Thyroid gland (tissue), 4 donors: ENCODE results near the gene TANC1. TPM values are rescaled to one million over a fixed set of nuclear protein-coding genes. Genes with fewer than 3 reads are reported as not detected.

Source experiments
- DNase-seq, 2 donors: peaks; one replicate each; pipeline ENCODE4 v3.0.0-alpha.2; 2019
- H3K27ac ChIP-seq, 3 donors: fragments of 200-600 bp; sonication (generic); 1 replicate in 2 of 3; 2 replicates in 1 of 3; pipeline ENCODE4 v1.5.1; 2016 to 2019; ENCODE audit warnings: mild to moderate bottlenecking in 1 of 3, moderate library complexity in 1 of 3
- H3K27me3 ChIP-seq: fragments of 200-600 bp; sonication (generic); one replicate; pipeline ENCODE4 v1.5.1; 2019
- H3K36me3 ChIP-seq, 2 donors: fragments of 200-600 bp; sonication (generic); one replicate each; pipeline ENCODE4 v1.5.1; 2016 to 2019
- H3K4me1 ChIP-seq, 2 donors: fragments of 200-600 bp; sonication (generic); one replicate each; pipeline ENCODE4 v1.5.1; 2017 to 2019
- H3K4me3 ChIP-seq, 3 donors: fragments of 200-600 bp; sonication (generic); replicated peaks in 1 of 3; 1 replicate in 2 of 3; 2 replicates in 1 of 3; pipeline ENCODE4 v1.5.1; 2016; ENCODE audit warnings: mild to moderate bottlenecking in 1 of 3
- H3K9me3 ChIP-seq: fragments of 200-600 bp; sonication (generic); one replicate; pipeline ENCODE4 v1.5.1; 2017
- POLR2A ChIP-seq, 2 donors: fragments of 450-650 bp; IDR thresholded peaks; one replicate each; pipeline ENCODE4 v1.6.1; 2017; ENCODE audit warnings: antibody characterized with exemption in 2 of 2, mild to moderate bottlenecking in 2 of 2, moderate library complexity in 1 of 2
- WGBS, 2 donors: methylation state at CpG; one replicate each; pipeline ENCODE4 v1.1.5; 2017; 5-methylcytosine and 5-hydroxymethylcytosine counted together
- intact Hi-C: fragments of 100-400 bp; cut with DNase I; formaldehyde crosslinking; loops from one replicate; pipeline ENCODE4 v1.15.1; 2023
- total RNA-seq, 4 donors: library from RNA; depleted of rRNA; stranded (reverse); fragments of >200 nt; gene quantifications; one replicate each; pipeline ENCODE4 v1.2.3, GENCODE V29; 2016
- TF ChIP-seq, protein P1 (sequence below), 6 experiments: fragments of 200-600 bp in 3 of 6; fragments of 450-650 bp in 3 of 6; sonication (generic) in 3 of 6; IDR thresholded peaks; one replicate each; pipeline ENCODE4 v1.5.1; 2016 to 2019; ENCODE audit warnings: antibody characterized with exemption in 6 of 6, mild to moderate bottlenecking in 2 of 6, inconsistent platforms in 1 of 6, moderate library complexity in 1 of 6

The TANC1 gene
- total RNA-seq, 4 donors from 2014 or later = 51.1 to 93.8 (median 63.6) TPM

GRCh38 chr2:158999458-158999857, 31.0 kb downstream of the TANC1 start:
- H3K4me1 ChIP-seq = peaks cover 32 to 58% of the 10 kb centered on the region in 2 donors
- no peak for DNase-seq
- no peaks in the 10 kb centered on the region for H3K9me3 ChIP-seq
- WGBS, 2 donors = 59 to 76% methylated on average over 4 of the region's 4 CpGs
- H3K36me3 ChIP-seq = no peaks in the 10 kb centered on the region
- H3K4me3 ChIP-seq = no peak overlapping the region
- H3K27me3 ChIP-seq = no peaks in the 10 kb centered on the region
- peak overlapping the region in 1 of 3 donors; percentile 43 for H3K27ac ChIP-seq
- TF ChIP-seq, protein P1, sequence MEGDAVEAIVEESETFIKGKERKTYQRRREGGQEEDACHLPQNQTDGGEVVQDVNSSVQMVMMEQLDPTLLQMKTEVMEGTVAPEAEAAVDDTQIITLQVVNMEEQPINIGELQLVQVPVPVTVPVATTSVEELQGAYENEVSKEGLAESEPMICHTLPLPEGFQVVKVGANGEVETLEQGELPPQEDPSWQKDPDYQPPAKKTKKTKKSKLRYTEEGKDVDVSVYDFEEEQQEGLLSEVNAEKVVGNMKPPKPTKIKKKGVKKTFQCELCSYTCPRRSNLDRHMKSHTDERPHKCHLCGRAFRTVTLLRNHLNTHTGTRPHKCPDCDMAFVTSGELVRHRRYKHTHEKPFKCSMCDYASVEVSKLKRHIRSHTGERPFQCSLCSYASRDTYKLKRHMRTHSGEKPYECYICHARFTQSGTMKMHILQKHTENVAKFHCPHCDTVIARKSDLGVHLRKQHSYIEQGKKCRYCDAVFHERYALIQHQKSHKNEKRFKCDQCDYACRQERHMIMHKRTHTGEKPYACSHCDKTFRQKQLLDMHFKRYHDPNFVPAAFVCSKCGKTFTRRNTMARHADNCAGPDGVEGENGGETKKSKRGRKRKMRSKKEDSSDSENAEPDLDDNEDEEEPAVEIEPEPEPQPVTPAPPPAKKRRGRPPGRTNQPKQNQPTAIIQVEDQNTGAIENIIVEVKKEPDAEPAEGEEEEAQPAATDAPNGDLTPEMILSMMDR (IDR thresholded peaks at IDR 0.05) = no peak
- TF ChIP-seq POLR2A (IDR thresholded peaks at IDR 0.05) = no peak
- intact Hi-C loops = no loop called here

DNA sequence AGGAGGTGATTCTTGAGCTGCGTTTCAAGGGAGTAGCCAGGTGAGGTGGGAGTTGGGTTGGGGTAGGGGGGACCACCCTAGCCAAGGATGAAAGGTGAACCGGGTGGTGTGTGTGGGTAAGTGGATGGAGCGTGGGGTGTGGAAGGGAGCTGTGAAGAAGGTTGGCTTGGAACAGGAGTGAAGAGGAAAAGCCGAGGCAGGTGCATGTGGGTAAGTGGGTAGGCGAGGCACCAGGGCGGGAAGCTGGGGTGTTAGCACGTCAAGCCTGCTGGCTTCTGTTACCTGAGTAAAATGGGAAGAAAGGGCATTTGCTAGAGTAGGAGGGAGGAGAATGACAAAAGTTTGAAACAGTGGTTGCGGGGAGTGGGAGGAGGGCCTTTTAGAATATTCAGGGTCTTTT, 31.6 kb downstream of the TANC1 start:
- peaks cover 28 to 54% of the 10 kb centered on the region in 2 donors for H3K4me1 ChIP-seq
- H3K27me3 ChIP-seq = no peaks in the 10 kb centered on the region
- intact Hi-C loops = no loop called here
- DNase-seq = no peak
- TF ChIP-seq, protein P1 (IDR thresholded peaks at IDR 0.05) = no peak
- no peak for TF ChIP-seq POLR2A (IDR thresholded peaks at IDR 0.05)
- H3K36me3 ChIP-seq = no peaks in the 10 kb centered on the region
- H3K27ac ChIP-seq = no peak overlapping the region
- H3K9me3 ChIP-seq = no peaks in the 10 kb centered on the region
- 93 to 95% methylated on average over 8 of the region's 8 CpGs for WGBS, 2 donors
- no peak overlapping the region for H3K4me3 ChIP-seq

GRCh38 chr2:159002462-159003111, 34.1 kb downstream of the TANC1 start:
- Histone ChIP-seq H3K27ac (peak overlapping the region in 2 of 3 donors; percentile 21 to 39), H3K4me3 (no peak overlapping the region), H3K27me3 (no peaks in the 10 kb centered on the region), H3K9me3 (no peaks in the 10 kb centered on the region), H3K36me3 (no peaks in the 10 kb centered on the region), H3K4me1 (peaks cover 21 to 36% of the 10 kb centered on the region in 2 donors)
- WGBS, 2 donors = 40 to 50% methylated on average over 7 of the region's 7 CpGs
- DNase-seq = no peak
- intact Hi-C loops = no loop called here
- TF ChIP-seq POLR2A (IDR thresholded peaks at IDR 0.05) = no peak
- TF ChIP-seq, protein P1 (IDR thresholded peaks at IDR 0.05) = no peak

GRCh38 chr2:159003555-159003954, 35.1 kb downstream of the TANC1 start:
- Histone ChIP-seq H3K4me1 (peaks cover 19 to 34% of the 10 kb centered on the region in 2 donors), H3K36me3 (no peaks in the 10 kb centered on the region), H3K9me3 (no peaks in the 10 kb centered on the region), H3K4me3 (no peak overlapping the region), H3K27me3 (no peaks in the 10 kb centered on the region), H3K27ac (no peak overlapping the region)
- DNase-seq = no peak
- WGBS, 2 donors = 95 to 97% methylated on average over 13 of the region's 13 CpGs
- TF ChIP-seq, protein P1 (IDR thresholded peaks at IDR 0.05) = no peak
- no peak for TF ChIP-seq POLR2A (IDR thresholded peaks at IDR 0.05)
- intact Hi-C loops = no loop called here

DNA sequence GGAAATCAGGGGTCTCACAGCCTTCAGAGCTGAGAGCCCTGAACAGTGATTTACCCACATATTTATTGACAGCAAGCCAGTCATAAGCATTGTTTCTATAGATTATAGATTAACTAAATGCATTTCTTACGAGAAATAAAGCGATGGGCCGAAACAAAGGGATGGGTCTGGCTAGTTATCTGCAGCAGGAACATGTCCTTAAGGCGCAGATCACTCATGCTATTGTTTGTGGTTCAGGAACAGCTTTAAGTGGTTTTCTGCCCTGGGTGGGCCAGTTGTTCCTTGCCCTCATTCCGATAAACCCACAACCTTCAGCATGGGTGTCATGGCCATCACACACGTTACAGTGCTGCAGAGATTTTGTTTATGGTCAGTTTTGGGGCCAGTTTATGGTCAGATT, 36.4 kb downstream of the TANC1 start:
- TF ChIP-seq POLR2A (IDR thresholded peaks at IDR 0.05) = no peak
- TF ChIP-seq, protein P1 (IDR thresholded peaks at IDR 0.05) = no peak
- intact Hi-C loops = no loop called here
- H3K4me1 ChIP-seq = peaks cover 11 to 23% of the 10 kb centered on the region in 2 donors
- H3K27me3 ChIP-seq = no peaks in the 10 kb centered on the region
- no peak overlapping the region for H3K27ac ChIP-seq
- WGBS, 2 donors = 97 to 98% methylated on average over 6 of the region's 6 CpGs
- DNase-seq = no peak
- no peaks in the 10 kb centered on the region for H3K9me3 ChIP-seq
- H3K4me3 ChIP-seq = no peak overlapping the region
- H3K36me3 ChIP-seq = no peaks in the 10 kb centered on the region
